Inferior parietal cortex (tissue), 1 donor: ENCODE results near the gene NEK4.

ENCODE experiments used
- DNase-seq: peaks from one replicate; pipeline ENCODE4 v3.0.0-alpha.2; 2016; ENCODE audit errors: extremely low spot score

The NEK4 gene

GRCh38 chr3:52770496-52771333 is at the start of gene NEK4:
TSS of gene NEK4 (minus strand) at chr3:52770940. CDS start at chr3:52770746, 194 bp downstream.
- DNase-seq, result peak; percentile 95

DNA sequence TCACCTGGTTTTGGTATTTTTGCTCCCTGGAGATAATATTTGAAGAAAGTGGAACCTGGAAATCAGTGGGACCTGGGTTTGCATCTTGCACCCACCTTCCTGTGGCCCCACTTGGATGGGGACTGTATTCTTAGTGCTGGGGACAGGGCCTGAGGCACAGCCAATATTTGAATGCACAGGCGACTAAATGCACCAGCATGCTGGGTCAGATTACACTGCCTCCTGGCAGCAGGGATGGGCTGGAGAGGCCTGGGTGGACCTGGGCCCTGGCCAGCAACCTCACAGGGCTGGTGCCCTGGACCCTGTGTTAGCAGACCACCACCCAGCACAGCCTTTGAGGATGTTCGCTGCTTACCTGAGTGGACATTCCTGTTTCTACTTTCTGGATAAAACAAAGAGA is 49.2 kb upstream of the NEK4 start:
- DNase-seq, result no peak

- DNase-seq, result no peak
Measured at GRCh38 chr3:52817860-52818259, 47.1 kb upstream of the NEK4 start.

DNA sequence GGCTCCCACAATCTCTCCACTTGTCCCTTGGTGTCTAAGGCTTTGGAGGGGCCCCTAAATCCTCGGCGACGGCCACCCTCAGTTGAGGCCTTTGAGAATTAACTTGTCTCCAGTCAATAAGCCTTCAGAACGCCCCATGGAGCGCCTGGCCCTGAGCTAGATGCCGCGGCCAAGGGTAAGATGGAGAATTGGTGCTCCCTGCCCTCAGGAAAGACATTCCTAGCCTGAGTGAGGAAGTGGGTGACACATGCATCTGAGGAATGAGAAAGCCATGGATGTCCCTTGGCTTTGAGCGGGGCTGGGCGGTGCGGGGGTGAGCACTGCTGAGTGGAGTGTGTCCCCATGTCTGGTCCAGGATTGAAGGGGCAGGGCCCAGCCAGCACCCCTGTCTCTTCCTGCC is 46.5 kb upstream of the NEK4 start:
- no peak for DNase-seq

DNA sequence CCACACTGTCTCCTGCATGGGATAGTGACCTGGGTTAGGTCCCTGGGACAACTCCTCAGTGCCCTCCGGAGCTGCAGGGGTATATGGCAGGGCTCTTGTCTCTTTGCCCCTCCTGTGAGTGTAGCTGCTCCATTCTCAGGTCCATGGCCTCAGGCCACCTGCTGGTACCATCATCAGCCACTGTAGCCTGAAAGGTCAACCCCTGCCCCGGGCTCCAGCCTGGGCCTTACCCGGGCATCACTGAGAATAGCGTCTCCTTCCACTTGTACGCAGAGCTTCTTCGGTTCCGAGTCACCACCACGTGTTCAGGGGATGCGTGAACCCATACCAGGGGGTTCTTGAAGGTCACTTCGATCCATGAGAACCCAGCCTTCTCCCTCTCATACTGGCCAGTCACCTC is 45.9 kb upstream of the NEK4 start:
- DNase-seq, result no peak

GRCh38 chr3:52816199-52816598 is 45.5 kb upstream of the NEK4 start:
- no peak for DNase-seq

DNA sequence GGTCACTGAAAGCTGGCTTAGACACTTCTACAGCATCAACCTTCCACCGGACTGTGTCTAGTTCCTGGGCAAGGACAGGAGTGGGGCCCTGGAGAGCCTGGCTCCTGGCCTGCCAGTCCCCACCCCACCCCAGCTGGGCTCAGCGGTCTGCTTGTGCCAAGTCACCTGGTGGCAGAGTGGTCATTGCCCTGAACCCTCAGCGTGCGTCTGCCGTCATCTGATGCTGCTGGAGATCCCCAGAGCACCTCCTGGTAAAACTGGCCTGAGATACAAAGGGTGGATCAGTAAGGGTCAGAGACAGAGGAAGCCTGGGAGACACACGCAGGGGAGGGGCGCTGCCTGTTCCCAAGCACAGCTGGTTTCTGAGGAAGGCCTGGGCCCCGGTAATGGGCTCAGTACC is 43.1 kb upstream of the NEK4 start:
- DNase-seq, result no peak

GRCh38 chr3:52811452-52812011 is 40.8 kb upstream of the NEK4 start:
- no peak for DNase-seq

DNA sequence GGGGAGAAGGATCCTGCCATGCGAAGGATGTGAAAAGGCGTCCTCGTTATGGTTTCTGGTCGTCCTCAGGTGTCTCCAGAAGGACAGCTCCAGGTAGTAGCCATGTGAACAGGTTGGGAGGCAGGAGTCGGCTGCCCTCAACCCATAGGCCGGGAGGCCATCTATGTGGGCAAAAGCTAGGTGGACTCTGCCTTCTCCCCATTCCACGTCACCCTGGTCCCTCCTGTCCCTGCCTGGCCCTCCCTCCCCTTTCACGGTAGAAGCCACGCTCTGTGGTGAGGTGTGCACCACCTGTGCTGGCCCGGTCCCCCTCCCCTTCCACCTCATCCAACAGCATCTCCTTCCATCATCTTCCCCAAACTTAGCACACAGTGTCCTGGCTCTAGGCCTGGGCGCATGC is 40.2 kb upstream of the NEK4 start:
- DNase-seq, result no peak

DNA sequence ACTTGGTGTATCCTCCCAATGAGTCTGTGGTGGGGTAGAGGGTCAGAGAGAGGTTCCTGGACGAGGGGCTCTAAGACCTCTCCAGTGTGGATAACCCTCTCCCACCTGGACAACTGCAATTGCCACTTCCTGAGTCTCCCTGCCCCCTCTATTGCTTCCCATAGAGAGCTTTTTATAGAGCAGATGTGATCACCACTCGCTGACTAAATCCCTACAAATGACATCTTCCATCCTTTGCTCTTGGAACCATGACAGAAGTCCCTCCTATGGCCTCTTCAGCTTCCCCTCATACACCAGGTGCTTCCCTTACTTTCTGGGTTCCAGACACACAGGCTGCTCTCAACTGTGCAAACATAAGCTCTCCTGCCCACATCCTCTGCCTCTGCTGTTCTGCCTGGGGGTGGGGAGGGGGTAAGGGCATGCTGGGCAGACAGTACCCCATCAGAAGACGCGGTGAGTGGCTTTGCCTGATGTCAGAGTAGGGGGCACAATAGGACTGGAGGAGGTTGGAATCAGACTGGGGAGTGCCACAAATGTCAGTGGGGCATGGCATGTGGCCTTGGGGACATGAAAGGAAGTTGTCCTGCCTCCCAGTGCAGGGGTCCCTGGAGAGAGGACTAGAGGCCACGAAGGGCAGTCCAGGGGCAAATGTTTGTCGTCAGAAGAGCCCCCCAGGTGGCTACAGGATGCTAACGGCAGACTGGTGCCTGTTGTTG is 39.1 kb upstream of the NEK4 start:
- no peak for DNase-seq

GRCh38 chr3:52809149-52809548 is 38.4 kb upstream of the NEK4 start:
- DNase-seq, result no peak

DNA sequence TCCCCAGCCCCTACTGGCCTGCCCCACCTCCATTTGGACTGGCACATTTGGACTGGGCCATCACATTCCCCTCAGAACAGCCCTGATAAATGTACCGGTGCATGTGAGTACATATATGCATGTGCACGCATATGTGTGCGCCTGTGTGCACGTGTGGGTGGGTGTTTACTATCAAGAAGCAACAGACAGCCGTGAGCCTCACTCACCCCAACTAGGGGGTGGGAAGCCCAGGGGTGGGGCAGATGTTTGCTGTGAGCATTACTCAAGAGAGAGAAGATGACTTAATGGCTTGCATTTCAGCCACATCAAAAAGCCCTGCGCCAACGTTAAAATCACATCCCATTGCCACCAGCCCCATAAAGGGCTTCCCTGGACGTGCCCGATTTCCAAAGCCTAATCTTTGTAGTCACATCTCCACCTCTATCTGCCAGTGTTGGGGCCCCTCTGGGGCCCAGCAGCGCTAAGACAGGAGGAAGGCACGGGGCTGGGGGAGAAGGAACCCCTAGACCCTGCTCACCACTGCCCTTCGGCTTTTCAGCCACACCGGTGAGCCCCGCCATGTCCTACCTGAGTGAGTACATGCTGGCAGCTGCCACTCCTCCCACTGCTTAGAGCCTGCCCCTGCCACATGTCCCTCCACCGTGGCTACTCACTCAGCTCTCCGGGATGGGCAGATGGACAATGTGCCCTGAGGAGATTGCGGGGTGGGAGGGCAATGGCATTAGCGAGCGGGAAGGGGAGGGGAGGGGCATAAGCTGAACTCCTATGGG is 34.7 kb upstream of the NEK4 start:
- no peak for DNase-seq

GRCh38 chr3:52801839-52802238 is 31.1 kb upstream of the NEK4 start:
- no peak for DNase-seq

DNA sequence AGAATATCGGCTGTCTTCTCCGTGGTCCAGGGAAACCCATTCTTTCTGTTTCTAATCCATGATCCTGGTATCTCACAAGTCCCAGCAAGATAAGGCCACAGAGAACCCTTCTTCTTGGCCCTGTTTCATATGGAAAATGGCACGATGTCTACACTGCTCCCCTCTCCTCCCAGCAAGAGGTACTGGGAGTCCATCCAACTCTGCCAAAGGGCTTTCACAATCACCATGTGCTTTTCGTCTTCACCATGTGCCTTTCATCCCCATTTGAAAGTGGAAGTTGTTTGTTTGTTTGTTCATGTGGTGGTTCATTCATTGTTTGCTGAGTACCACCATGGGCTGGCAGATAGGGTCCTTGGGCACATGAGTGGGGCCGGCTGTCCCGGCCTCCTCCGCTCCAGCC is 29.3 kb upstream of the NEK4 start:
- no peak for DNase-seq

GRCh38 chr3:52798978-52799476 is 28.3 kb upstream of the NEK4 start:
- no peak for DNase-seq

DNA sequence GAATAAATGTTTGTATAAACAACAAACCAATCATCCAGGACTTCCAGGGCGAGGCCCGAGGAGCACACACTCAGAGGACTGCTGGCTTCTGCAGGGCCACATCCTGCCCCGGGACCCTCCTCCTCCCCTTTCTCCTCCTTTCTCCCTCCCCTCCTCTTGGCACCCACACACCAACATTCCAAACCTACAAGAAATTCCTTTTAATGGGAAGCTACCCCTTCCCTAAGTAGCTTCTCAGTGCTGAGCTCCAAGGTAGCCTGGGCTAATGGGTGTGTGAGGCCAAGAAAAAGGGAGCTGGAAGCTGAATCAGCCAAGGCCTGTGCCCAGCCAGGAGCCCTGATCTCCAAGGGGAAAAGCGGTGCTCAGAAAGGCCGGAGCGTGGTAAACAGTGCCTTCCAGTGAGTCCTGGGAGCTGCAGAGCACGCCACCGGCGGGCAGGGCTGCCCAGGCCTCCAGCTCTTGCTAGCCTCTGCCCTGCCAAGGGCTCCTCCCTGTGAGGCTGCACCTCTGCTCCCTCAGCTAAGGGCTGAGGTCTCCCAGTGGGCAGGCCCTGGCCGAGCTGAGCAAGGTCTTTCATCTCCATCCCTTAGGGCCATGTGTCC is 27.7 kb upstream of the NEK4 start:
- no peak for DNase-seq

- DNase-seq, result no peak
Measured at GRCh38 chr3:52796411-52796810, 25.7 kb upstream of the NEK4 start.

DNA sequence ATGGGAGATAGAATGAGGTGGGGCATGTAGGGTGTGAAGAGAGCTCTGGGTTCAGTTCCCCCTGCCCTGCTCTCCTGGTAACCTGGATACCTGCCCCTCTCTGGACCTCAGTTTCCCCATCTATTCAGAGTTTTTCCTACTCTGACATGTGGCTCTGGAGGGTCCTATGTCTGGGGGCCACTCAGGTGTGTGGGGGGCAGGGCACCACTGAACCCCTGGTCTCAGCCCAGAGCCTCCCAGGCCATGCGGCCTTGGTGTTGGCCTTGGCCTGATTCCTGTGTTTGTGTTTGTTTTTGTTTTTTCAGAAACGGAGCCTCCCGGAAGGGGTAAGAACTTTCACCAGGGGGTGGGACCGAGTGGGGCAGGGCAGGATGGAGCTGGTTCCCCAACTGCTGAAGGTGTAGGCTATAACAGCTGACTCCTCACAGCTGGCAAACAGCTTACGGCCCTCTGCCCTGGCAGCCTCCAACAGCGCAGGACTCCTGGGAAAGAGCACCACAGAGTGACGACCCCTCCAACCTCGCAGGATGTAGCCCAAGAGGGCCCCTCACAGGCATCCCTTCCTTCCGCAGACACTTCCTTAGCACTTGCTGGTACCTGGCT is 24.7 kb upstream of the NEK4 start:
- no peak for DNase-seq

- no peak for DNase-seq
Measured at GRCh38 chr3:52794612-52795099, 23.9 kb upstream of the NEK4 start, which contains the start of gene ITIH3. TSS of gene ITIH3 (plus strand) at chr3:52794796. CDS start at chr3:52794804, 8 bp downstream.

DNA sequence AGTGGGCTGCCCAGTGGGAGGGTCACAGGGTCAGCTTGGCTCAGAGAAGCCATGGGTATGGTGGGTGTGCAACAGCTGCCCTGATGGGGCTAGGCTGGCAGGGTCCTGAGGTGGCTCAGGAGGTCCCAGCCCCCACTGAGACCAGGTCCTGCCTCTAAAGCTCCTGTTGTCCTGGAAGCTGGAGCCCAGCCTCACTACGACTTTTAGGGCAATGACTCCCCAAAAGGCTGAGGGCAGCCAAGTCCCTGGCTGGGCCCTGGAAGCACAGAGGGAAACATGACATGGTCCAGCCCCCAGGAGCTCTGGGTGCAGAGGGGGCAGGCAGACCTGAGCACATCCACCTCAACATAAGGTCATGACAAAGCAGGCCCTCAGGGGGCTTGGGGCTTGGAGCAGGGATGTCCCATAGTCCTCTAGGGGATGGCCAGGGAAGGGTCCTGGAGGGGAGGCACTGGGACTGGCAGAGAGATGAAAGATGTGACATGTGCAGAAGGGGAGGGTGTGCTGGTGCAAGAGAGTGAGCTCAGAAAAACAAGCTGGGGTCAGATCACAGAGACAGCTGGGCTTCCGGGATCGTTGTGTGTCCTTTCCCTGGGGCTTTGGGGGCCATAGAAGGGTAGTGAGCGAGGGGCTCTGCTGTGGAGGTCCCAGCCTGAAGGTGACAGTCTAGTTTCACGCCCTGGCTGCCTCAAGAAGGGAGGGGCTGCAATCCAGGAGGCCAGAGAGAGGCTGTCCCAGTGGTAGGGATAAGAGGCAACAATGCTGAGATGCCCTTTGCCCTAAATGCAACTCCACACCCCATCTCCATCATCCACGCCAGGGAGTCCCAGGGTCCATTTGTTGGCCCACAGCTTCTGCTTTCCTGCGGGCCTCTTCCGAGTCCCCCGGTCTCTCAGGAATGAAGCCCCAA is 23.2 kb upstream of the NEK4 start:
- no peak for DNase-seq
